CD4-positive, alpha-beta T cell treated with Interleukin-6 for 4 hours (primary cell): ENCODE data around the gene NAT8.
"Not testable (repeated sequence)": the region's sequence is repeated elsewhere in the genome, so short reads cannot be mapped to it uniquely, and the experiment has no call there.

Experiments used
- DNase-seq: peaks from one replicate; pipeline ENCODE4 v3.0.0-alpha.2; 2020; ENCODE audit warnings: mixed read lengths

NAT8 gene

DNA sequence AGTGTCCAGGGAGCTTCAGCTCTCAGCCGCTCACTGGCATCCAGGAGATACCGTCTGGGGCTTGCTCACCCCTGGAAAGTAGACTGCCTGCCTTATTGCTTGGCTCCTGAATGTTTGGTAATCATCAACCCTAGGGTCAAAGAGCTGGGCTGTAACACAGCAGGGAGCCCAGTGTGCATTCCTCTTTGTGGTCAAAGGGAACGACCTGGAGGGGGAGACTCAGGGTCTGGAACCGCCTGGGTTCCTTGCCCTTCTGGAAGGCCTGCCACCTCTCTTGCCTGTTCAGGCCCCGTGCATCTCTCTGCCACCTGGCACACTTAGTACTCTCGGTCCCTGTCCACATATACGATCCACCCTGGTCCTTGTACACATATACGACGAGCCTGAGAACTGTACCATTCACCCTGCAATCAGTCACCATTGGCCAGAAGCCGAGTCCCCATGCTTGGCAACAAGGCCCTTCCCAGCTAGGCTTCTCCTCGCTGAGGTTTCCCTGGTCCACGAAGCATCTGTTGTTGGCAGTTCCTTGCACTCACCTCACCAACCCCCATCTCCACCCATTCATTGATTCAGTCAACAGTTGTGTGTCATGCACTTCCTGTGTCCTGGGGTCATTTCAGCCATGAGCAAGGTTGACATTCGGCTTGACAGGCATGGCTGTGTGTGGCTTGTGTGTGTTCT lies at the start of gene NAT8:
Gene NAT8, minus strand, starts transcription at position 85 of the 681 bp plus-strand sequence. CDS start 794 bp downstream, outside the sequence.
- DNase-seq: no peak

DNA sequence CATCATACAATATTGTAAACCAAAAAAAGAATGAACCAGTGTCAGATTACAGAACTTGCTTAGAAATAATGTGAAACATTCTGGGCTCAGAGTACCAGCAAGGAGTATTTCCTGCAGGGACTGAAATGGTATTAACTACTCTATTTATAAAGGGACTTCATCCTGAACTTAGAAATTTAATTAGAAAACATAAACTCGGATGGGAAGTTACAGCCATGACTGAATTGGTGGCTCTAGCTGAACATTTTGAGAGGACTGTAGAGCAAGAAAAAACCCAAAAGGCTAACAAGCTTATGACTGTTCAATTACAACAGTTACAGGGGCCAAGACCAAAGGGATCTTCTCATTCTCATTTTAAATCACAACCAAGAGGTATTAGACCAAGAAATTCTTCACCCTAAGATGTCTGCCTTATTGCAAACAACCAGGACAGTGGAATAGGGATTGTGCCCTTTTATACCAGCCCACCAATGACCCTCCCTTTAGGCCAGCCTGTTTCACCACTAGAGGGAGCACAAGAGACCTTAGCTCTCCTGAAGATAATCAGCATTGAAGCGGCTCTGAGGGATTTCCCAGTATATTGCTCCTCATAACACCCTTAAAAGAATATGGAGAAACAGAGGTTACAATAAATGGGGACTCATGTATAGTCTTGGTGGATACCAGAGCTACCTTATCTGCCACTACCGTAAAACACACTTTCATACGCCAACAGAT lies 48.3 kb upstream of the NAT8 start:
- DNase-seq: peak; percentile 4

DNA sequence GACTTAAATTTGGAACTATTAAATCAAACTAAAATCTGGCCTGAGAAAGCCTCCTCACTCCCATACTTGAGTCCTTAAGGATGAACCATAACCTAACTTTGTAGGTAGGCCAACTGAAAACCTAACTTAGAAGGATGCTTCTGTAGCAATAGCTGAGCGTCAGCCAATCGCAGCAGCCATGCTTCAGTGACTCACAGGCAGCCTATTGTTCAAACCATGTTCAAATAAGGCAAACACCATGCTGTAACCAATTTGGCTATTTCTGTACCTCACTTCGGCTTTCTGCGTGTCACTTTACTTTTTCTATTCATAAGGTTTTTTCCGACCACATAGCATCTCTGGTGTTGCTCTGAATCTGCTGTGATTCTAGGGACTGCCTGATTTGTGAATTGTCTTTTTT lies 46.3 kb upstream of the NAT8 start:
- not testable (repeated sequence) for DNase-seq

- no peak for DNase-seq
Measured at GRCh38 chr2:73685764-73686438, 43.7 kb upstream of the NAT8 start.

DNA sequence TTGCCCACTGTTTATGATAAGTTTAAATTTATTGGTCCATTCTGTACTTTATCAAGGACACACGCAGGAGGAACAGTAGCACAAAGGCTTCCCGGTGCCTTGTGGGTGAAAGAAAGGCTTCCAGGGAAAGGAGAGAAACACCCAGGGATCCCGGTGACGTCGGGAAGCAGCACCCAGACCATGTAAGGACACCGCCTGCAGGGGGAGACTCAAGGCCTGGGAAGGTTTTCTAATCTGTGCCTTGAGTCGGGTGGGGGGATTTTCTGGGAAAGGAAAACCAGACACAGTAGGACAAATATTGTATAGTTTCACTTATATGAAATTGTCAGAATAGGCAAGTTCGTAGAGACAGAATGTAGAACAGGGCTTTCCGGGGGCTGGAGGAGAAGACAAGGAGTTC lies 42.7 kb upstream of the NAT8 start:
- DNase-seq: not testable (repeated sequence)

DNA sequence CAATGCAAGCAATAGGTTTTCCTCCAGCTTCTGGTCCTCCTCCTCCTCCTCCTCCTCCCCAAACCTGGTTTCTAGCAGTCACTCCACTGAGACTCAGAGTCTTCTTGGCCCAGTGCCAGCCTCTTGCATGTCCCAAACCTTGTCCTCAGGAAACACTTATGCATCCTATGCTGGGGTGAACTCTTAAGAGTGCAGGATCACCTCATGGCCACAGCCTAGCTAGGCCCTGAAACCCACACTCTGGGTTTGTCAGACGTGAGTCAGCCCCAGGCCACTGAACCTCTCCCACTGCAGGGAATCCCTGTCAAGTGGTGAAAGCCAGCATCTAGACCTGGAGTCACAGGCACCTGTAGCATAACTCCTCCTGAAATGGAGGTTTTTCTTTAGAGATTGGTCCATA lies 42.1 kb upstream of the NAT8 start:
- DNase-seq: not testable (repeated sequence)

DNA sequence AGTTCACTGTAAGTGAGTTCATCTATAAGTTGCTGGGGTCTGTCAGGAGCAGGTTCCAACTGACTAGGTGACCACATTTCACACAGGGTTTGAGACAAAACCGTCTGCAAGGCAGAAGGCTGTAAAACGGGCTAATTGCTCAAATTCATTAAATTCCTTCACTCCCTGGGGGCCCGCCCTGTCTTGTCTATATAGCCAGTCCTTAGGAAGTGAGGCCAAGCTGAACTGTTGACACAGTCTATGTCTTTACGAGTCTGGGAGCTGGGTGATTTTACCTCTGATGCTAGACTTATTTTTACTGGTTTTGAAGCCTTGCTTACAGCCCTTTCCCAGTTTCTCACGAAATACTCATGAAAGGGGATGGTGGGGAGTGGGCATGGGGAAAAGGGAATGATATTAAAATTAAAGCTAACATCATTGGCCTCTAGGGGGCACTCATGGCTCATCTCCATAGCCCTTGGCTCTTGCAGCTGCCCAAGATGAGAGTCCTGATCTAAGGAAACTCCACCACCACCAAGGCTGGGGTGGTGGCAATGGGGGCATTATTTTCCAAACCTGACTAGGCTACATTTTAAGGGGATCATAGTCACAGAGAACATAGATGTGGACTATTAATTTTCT lies 37.8 kb upstream of the NAT8 start:
- DNase-seq: peak; percentile 1

- DNase-seq: not testable (repeated sequence)
Measured at GRCh38 chr2:73679237-73679636, 37.0 kb upstream of the NAT8 start.

- DNase-seq: not testable (repeated sequence)
Measured at GRCh38 chr2:73678008-73678407, 35.8 kb upstream of the NAT8 start.

DNA sequence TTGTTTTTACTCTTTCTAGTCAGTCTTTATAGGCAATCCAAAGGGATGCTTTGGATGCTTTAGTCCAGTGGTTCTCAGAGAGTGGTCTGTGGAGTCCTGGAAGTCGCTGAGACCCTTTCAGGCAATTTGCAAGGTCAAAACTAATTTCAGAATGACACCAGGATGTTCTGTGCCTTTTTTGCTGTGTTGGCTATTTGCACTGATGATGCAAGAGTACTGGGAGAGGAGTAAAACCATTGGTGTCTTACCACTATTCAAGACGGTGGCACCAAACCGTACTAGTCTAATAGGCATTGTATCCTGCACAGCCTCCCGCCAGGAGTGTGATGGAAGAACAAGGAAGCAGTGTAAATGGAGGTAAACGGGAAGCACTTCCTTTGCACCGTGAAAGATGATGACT lies 34.0 kb upstream of the NAT8 start:
- not testable (repeated sequence) for DNase-seq

DNA sequence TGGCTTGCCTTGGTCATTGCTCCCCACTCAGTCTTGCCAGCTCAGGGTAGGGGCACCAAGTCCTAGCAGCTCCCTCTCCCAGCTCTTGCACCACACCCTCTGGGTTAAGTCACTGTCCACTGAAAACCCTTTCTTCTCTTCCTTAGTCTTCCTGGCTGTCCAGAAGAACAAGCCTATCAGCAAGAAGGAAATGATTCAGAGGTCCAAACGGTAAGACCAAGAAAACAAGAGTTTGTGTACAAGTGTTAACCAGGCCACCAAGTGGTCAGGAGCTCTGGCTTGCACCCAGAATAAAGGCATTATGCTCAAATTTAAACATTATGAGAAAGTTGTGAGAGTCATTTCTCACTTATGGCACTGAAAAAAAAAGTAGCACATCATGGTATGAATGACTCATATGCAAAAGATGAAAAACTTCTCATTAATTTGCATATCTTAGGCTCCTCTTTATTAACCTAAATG lies 32.5 kb upstream of the NAT8 start:
- not testable (repeated sequence) for DNase-seq

DNA sequence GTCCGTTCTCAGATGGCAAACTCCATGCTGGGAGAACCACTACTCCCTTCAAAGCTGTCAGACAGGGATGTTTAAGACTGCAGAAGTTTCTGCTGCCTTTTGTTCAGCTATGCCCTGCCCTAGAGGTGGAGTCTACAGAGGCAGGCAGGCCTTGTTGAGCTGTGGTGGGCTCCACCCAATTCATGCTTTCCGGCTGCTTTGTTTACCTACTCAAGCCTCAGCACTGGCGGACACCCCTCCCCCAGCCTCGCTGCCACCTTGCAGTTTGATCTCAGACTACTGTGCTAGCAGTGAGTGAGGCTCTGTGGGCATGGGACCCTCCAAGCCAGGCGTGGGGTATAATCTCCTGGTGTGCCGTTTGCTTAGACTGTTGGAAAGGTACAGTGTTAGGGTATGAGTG lies 27.8 kb upstream of the NAT8 start:
- DNase-seq: not testable (repeated sequence)

- not testable (repeated sequence) for DNase-seq
Measured at GRCh38 chr2:73667239-73667638, 25.0 kb upstream of the NAT8 start.

GRCh38 chr2:73654175-73654574 lies 12.0 kb upstream of the NAT8 start:
- DNase-seq: no peak

DNA sequence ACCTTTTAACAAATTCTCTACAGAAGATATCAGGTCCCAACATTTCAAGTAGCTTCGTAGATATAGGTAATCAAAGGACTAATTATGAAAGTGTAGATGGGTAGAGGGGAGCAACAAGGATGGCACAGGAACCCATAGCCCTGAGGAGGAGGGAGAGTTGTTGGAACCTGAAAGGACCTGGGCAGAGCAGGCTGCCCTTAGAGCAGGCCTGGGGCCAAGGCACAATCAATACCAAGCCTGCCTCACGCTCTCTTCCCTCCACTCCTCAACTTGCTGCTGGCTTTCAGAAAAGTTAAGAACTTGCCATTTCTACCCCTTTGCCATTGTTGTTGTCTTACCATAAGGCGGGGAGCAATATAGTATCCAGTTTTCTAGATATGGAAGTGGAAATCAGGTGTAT lies 10.1 kb upstream of the NAT8 start:
- DNase-seq: no peak

GRCh38 chr2:73651591-73652230 lies 9.5 kb upstream of the NAT8 start:
- DNase-seq: no peak

- DNase-seq: not testable (repeated sequence)
Measured at GRCh38 chr2:73647690-73648089, 5.5 kb upstream of the NAT8 start.

GRCh38 chr2:73641767-73642062 lies 507 bp downstream of the NAT8 start:
- no peak for DNase-seq

- no peak for DNase-seq
Measured at GRCh38 chr2:73640946-73641766, 1.1 kb downstream of the NAT8 start.

- DNase-seq: no peak
Measured at GRCh38 chr2:73640511-73640911, 1.7 kb downstream of the NAT8 start.

DNA sequence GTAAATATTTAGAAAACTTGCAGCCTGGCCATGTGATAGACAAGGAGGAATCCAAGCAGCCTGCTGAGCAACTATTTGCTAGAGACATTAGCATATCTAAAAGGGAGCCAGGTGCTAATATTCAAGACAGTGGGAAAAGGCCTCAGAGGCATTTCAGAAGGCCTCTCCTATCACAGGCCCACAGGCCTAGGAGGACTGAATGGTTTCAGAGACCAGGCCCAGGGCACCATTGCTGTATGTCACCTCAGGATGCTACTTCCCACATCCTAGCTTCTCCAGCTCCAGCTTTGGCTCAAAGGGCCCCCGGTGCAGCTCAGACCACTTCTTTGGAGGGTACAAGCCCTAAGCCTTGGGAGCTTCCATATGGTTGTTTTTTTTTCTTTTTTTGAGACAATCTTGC lies 3.8 kb downstream of the NAT8 start:
- DNase-seq: no peak

DNA sequence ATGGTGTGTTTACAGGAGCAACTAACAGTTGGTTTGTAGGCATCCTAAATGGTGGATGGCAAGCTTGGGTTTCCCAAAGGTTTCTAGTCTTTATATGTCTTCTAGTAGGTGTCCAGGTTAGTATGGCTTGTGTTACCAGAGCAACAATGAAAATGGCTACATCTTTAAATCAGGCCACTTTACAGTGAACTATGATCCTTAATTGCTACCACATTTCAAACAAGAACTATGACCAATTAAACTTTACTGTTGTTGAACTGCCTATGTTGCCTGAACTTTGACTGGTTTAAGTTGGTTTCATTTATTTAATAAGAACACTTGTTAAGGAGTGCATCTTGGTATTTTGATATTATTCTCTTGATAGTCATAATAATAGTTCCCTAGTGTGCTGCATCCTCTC lies 5.2 kb downstream of the NAT8 start:
- DNase-seq: not testable (repeated sequence)
